Gastrocnemius medialis (tissue), 4 donors: ENCODE measurements around the gene NCK2.

ENCODE experiments used
- CTCF ChIP-seq, 5 experiments: fragments of 450-650 bp in 3 of 5; fragments of 200-600 bp in 2 of 5; sonication (generic) in 2 of 5; IDR thresholded peaks in 4 of 5; conservative IDR thresholded peaks in 1 of 5; 1 replicate in 4 of 5; 2 replicates in 1 of 5; pipeline ENCODE4 v1.5.1; 2016 to 2019; ENCODE audit warnings: antibody characterized with exemption in 5 of 5, mild to moderate bottlenecking in 3 of 5, moderate library complexity in 3 of 5
- POLR2A ChIP-seq, 2 donors: fragments of 450-650 bp; IDR thresholded peaks; one replicate each; pipeline ENCODE4 v1.6.1; 2017; ENCODE audit warnings: antibody characterized with exemption in 2 of 2, mild to moderate bottlenecking in 2 of 2, moderate library complexity in 2 of 2

GRCh38 chr2:105796791-105797190 lies 52.1 kb downstream of the NCK2 start:
- TF ChIP-seq CTCF (IDR thresholded peaks at IDR 0.05 in 4 of 5, conservative IDR thresholded peaks at IDR 0.05 in 1 of 5) = no peak
- no peak for TF ChIP-seq POLR2A (IDR thresholded peaks at IDR 0.05)
